ENCODE measurements around the gene APOBEC3H.
"Not testable (repeated sequence)": the region's sequence is repeated elsewhere in the genome, so short reads cannot be mapped to it uniquely, and the experiment has no call there.

The APOBEC3H gene

GRCh38 chr22:39097098-39098020 is at the start of gene APOBEC3H:
Gene APOBEC3H, plus strand, starts transcription at chr22:39097244. Its CDS starts 3,035 bp downstream, at chr22:39100279.
- TF ChIP-seq, protein P1, sequence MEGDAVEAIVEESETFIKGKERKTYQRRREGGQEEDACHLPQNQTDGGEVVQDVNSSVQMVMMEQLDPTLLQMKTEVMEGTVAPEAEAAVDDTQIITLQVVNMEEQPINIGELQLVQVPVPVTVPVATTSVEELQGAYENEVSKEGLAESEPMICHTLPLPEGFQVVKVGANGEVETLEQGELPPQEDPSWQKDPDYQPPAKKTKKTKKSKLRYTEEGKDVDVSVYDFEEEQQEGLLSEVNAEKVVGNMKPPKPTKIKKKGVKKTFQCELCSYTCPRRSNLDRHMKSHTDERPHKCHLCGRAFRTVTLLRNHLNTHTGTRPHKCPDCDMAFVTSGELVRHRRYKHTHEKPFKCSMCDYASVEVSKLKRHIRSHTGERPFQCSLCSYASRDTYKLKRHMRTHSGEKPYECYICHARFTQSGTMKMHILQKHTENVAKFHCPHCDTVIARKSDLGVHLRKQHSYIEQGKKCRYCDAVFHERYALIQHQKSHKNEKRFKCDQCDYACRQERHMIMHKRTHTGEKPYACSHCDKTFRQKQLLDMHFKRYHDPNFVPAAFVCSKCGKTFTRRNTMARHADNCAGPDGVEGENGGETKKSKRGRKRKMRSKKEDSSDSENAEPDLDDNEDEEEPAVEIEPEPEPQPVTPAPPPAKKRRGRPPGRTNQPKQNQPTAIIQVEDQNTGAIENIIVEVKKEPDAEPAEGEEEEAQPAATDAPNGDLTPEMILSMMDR (conservative IDR thresholded peaks at IDR 0.05; ENCODE audit: low read length): no peak
- H3K4me3 ChIP-seq (ENCODE audit: low read length): no peak within 1 kb of the TSS

DNA sequence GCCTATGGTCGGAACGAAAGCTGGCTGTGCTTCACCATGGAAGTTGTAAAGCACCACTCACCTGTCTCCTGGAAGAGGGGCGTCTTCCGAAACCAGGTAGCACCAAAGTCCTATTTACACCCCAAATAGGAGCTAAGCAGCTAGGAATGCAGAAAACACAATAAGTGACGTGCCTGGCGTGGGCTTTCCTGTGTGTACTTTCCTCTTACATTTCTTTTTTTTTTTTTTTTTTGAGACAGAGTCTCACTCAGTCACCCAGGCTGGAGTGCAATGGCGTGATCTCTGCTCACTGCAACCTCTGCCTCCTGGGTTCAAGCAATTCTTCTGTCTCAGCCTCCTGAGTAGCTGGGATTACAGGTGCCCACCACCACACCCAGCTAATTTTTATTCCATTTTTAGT is 47.6 kb upstream of the APOBEC3H start:
- not testable (repeated sequence) for DNase-seq (ENCODE audit: low read depth); H3K4me3 ChIP-seq (ENCODE audit: low read length)

More at GRCh38 chr22:39097098-39098020, at the start of gene APOBEC3H:
- DNase-seq (ENCODE audit: low read depth): no peak

- not testable (repeated sequence) for DNase-seq (ENCODE audit: low read depth)
Observed at GRCh38 chr22:39051844-39052495, 45.1 kb upstream of the APOBEC3H start.

GRCh38 chr22:39055658-39056057 is 41.4 kb upstream of the APOBEC3H start:
- TF ChIP-seq, protein P1 (conservative IDR thresholded peaks at IDR 0.05; ENCODE audit: low read length): no peak
- no peak overlapping the region for H3K4me3 ChIP-seq (ENCODE audit: low read length)
- no peak for DNase-seq (ENCODE audit: low read depth)

More at GRCh38 chr22:39051844-39052495, 45.1 kb upstream of the APOBEC3H start:
- H3K4me3 ChIP-seq (ENCODE audit: low read length): not testable (repeated sequence)

- DNase-seq (ENCODE audit: low read depth); H3K4me3 ChIP-seq (ENCODE audit: low read length): not testable (repeated sequence)
Observed at GRCh38 chr22:39061290-39061689, 35.8 kb upstream of the APOBEC3H start.

DNA sequence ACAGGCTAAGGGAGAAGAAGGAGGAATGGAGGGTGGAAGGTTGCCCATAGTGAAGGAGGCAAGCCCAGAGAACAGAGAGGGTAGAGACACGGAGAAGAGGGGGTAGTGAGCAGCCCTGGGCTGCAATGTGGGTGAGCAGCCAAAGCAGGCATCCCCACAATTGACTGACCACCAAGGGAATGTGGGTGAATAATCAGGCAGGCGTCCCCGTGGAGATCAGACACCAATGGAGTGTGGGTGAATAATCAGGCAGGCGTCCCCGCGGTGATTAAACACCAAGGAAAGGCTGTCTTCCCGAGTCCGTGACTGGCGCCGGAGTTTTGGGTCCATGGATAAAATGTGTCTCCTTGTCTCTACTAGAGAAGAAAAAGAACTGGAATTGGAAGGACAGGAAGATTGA is 35.1 kb upstream of the APOBEC3H start:
- not testable (repeated sequence) for DNase-seq (ENCODE audit: low read depth); H3K4me3 ChIP-seq (ENCODE audit: low read length)

GRCh38 chr22:39063904-39064303 is 33.1 kb upstream of the APOBEC3H start:
- not testable (repeated sequence) for DNase-seq (ENCODE audit: low read depth); H3K4me3 ChIP-seq (ENCODE audit: low read length)

DNA sequence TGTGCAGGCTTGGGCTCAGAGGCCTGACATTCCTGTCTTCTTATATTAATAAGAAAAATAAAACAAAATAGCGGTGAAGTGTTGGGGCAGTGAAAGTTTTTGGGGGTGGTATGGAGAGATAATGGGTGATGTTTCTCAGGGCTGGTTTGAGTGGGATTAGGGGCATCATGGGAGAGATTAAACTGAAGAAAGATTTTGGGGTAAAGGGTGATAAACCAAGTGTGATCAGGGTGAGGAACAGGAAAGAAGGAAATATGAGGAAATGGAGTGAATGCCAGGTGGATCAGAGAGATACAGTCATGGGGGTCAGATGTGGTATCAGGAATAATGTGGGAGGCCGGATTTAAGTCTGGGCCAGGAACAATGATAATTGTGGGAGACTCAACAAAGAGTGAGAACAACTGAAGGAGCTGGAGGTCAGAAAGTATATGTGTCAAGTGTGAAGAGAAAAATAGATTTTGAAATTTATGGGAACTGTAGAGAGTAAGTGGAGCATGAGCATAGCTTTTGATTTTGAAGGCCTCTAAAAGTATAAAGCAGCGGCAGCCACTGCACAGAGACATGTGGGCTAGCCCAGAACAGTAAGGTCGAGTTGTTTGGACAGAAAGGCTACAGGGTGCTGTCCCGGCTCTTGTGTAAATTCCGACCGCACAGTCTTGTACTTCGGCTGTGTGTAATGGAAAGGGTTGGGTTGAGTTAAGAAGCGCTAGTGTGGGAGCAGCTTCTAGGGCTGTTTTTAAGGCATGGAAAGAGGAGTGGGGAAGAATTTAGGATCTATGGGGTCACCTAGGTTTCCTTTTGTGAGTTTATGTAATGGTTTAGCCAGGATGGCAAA is 30.4 kb upstream of the APOBEC3H start:
- not testable (repeated sequence) for H3K4me3 ChIP-seq (ENCODE audit: low read length); DNase-seq (ENCODE audit: low read depth)

DNA sequence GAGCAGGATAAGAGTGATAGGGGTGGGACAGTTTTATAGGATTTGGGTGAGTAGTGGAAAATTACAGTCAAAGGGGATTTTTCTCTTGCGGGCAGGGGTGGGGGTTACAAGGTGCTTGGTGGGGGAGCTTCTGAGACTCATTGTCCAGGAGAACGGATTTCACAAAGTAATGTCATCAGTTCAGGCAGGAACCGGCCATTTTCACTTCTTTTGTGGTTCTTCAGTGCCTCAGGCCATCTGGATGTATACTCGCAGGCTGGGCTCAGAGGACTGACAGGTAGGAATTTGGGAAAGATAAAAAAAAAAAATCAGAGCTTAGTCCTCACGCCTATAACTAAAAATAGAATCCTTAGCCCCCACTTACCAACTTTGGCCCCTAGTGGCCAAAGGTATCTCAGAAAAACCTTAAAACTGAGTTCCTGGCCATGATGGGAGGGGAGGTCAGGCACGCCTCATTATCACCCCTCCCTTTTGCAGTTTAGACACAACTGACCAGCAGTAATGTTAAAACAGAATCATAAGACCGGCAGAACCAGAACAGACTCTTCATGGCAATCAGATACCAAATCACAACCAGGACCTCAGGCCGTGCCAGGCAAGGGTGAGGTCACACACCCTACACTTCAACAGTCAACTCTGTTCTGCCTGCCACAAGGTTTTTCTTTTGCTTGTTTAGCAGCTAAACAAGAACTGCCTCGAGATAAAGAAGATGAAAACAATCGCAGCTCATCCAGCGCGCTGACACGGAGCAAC is 28.8 kb upstream of the APOBEC3H start:
- TF ChIP-seq, protein P1 (conservative IDR thresholded peaks at IDR 0.05; ENCODE audit: low read length): no peak
- H3K4me3 ChIP-seq (ENCODE audit: low read length): no peak overlapping the region
- no peak for DNase-seq (ENCODE audit: low read depth)

Data from AG10803 (cell line).